Psoas muscle (tissue), 8 donors: Measurements from ENCODE around the gene SERINC4. TPM values are rescaled to one million over a fixed set of nuclear protein-coding genes. Genes with fewer than 3 reads are reported as not detected.

Experiments used
- ATAC-seq, 4 donors: fragments of 200-7000 bp; cut with Tn5 transposase; one replicate each; pipeline ENCODE4 v1.9.1; 2020; ENCODE audit warnings: moderate library complexity in 3 of 4, mild to moderate bottlenecking in 2 of 4
- DNase-seq, 2 donors: peaks; one replicate each; pipeline ENCODE4 v3.0.0-alpha.2; 2020
- H3K27ac ChIP-seq: fragments of 200-600 bp; one replicate; pipeline ENCODE4 v1.8.0; 2022
- H3K27me3 ChIP-seq, 3 donors: fragments of 200-600 bp in 1 of 3; one replicate each; pipeline versions ENCODE4 v1.6.1 to v1.8.0; 2013 to 2022; ENCODE audit warnings: low read length in 2 of 3, mild to moderate bottlenecking in 2 of 3, moderate library complexity in 1 of 3; ENCODE audit not compliant: insufficient read depth in 3 of 3
- H3K36me3 ChIP-seq, 2 donors: fragments of 200-600 bp in 1 of 2; one replicate each; pipeline versions ENCODE4 v1.6.1 to v1.8.0; 2013 to 2022; ENCODE audit warnings: low read depth in 1 of 2, mild to moderate bottlenecking in 1 of 2, moderate library complexity in 1 of 2; ENCODE audit not compliant: insufficient read depth in 1 of 2
- H3K4me1 ChIP-seq: fragments of 200-600 bp; one replicate; pipeline ENCODE4 v1.8.0; 2022
- H3K4me3 ChIP-seq: fragments of 200-600 bp; one replicate; pipeline ENCODE4 v1.8.0; 2022; ENCODE audit warnings: mild to moderate bottlenecking
- H3K9me3 ChIP-seq: fragments of 200-600 bp; one replicate; pipeline ENCODE4 v1.8.0; 2022
- WGBS, 3 donors: extraction: QIAGEN DNeasy Blood & Tissue Kit; methylation state at CpG; one replicate each; pipeline versions ENCODE4 v1.1.6 to v1.1.7; 2013; 5-methylcytosine and 5-hydroxymethylcytosine counted together
- intact Hi-C, 2 donors: fragments of 100-400 bp; cut with DNase I; formaldehyde crosslinking; loops; one replicate each; pipeline versions ENCODE4 v1.11.0 to v1.14.2; 2022
- polyA plus RNA-seq, 3 donors: library from polyadenylated mRNA; stranded (reverse); fragments of 200-250 nt; gene quantifications; one replicate each; pipeline ENCODE4 v1.2.3, GENCODE V29; 2013
- total RNA-seq, 4 donors: library from RNA; stranded (reverse); fragmentation: NEBNext Ultra II Directional in 2 of 4; extraction: Animal tissue kit (Norgen Biotek cat#: 25700) in 2 of 4; gene quantifications; one replicate each; pipeline versions ENCODE4 v1.2.1 to v1.2.4, GENCODE V29; 2021 to 2023
- TF ChIP-seq, protein P1 (sequence below): fragments of 200-600 bp; IDR thresholded peaks from one replicate; pipeline ENCODE4 v1.8.0; 2022; ENCODE audit warnings: antibody characterized with exemption
- donor health status: healthy with polysubstance abuse.
- donor health status: DM: no; HTN: no; CAD: no; lungs with moderate emphysema.
- donor health status: Bipolar disorder and iron deficiency.
- donor health status: healthy.
- donor health status: DM: yes; HTN: yes; CAD: no.
- donor health status: DM: no; HTN: no; CAD: no.
- donor health status: DM: no; HTN: no; CAD: no.
- donor health status: DM: yes; HTN: yes; CAD: no.

Gene SERINC4
- total and polyA plus RNA-seq, 7 donors: 0.15 to 0.93 (median 0.23) TPM

DNA sequence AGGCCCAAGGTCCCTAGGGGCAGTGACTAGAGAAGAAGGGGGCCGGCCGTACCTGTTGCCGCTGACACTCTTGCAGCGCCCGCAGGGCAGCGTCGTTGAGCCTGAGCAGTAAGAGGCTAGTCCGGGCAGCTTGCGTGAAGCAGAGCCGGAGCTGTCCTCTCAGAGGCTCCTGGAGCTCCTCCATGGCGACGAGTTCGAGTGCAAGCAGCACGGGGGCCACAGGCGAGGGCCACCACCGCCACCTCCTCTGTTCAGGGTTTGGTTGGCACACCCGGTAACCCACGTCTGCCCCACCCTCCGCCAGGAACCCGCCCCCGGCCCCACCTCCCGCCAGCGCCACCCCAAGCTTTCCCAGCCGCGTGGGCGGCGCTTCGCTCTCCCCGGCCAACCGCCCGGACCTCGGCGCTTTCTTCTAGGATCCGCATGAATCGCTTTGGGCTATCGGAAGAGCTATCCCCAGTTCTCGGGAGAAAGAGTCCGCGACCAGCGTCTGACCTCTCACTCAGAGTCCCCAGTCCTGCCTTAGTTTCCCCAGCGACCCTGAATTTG is 23.2 kb downstream of the SERINC4 start, which contains the start of gene ELL3:
Gene ELL3 (minus strand): TSS at position 249 of the 549 bp plus-strand sequence. CDS start 65 bp downstream, at position 184.
- Histone ChIP-seq H3K27ac (peak within 1 kb of the TSS; percentile 74), H3K9me3 (no peaks in the 10 kb centered on the region), H3K36me3 (peaks cover 5 to 25% of the 10 kb centered on the region in 2 donors), H3K4me1 (peaks cover 4% of the 10 kb centered on the region), H3K4me3 (peak within 1 kb of the TSS; percentile 78), H3K27me3 (no peaks in the 10 kb centered on the region)
- DNase-seq (peak; percentile 81 to 85), ATAC-seq (peak; percentile 73 to 87 (median 82))
- 0 to 2% (median 2%) methylated on average over 39 to 41 of the region's 41 CpGs for WGBS, 3 donors
- TF ChIP-seq, protein P1, sequence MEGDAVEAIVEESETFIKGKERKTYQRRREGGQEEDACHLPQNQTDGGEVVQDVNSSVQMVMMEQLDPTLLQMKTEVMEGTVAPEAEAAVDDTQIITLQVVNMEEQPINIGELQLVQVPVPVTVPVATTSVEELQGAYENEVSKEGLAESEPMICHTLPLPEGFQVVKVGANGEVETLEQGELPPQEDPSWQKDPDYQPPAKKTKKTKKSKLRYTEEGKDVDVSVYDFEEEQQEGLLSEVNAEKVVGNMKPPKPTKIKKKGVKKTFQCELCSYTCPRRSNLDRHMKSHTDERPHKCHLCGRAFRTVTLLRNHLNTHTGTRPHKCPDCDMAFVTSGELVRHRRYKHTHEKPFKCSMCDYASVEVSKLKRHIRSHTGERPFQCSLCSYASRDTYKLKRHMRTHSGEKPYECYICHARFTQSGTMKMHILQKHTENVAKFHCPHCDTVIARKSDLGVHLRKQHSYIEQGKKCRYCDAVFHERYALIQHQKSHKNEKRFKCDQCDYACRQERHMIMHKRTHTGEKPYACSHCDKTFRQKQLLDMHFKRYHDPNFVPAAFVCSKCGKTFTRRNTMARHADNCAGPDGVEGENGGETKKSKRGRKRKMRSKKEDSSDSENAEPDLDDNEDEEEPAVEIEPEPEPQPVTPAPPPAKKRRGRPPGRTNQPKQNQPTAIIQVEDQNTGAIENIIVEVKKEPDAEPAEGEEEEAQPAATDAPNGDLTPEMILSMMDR: no peak
- intact Hi-C loops: no loop called here

DNA sequence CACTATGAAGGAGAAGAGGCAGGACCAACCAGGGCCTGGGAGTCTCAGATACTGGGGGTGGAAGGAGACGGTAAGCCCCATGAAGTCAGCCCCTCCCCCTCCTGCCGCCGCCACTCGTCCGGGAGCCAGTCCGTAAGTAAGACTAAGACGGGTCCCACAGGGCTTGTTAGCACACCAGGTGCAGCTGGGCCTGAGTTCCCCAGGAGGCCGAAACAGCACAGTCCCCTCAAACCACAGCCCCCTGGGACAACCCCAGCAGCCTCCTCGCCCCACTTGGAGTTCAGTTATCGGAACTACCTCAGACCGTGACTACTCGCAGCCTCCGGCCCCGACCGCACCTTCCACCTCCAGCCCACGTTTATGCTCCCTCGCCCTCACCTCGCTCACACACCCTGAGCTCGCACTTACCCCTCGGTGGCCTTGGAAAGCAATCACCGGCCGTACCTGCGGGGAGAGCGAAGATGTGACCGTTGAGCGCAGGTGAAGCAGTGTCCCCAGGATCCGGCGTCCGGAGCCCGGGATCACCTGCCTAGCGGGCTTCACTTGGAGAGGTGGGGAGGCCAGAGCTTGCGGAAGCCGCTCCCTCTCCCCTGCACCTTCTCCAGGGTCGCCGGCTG is 23.8 kb downstream of the SERINC4 start:
- 38 to 44% (median 44%) methylated on average over 35 of the region's 35 CpGs for WGBS, 3 donors
- TF ChIP-seq, protein P1: no peak
- ATAC-seq: peak; percentile 6 to 28 (median 14)
- Histone ChIP-seq H3K36me3 (peaks cover 5 to 31% of the 10 kb centered on the region in 2 donors), H3K4me1 (peaks cover 4% of the 10 kb centered on the region), H3K4me3 (peak overlapping the region; percentile 78), H3K27ac (peak overlapping the region; percentile 74), H3K27me3 (no peaks in the 10 kb centered on the region), H3K9me3 (no peaks in the 10 kb centered on the region)
- DNase-seq: peak in 1 of 2 donors; percentile 18
- intact Hi-C loops: no loop called here

DNA sequence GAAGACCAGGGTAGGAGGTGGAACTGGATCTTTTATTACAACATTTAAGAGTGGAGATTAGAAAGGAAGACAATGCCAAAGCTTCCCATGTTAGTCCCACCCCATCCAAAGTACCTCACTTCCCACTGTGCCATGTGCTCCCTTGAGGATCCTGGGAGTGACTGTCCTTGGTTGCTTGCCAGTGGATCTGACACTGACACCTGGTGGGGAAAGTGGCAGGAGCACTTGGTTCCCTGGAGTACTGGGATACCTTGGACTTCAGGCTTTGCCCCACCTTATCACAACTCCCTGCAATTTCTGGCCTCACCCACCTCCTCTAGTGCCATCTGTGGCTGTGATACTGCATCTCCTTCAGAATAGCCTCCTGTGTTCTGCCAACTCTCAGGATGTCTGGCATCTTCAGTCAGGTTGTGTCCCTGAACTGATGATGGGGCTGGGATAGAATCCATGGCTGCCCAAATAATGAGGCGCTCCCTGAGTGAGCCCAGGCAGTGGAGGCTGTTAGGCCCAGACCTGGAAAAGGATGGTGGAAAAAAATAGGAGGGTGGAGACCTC is 24.5 kb downstream of the SERINC4 start:
- WGBS, 3 donors: 95 to 100% (median 95%) methylated on average over 1 of the region's 1 CpG
- peaks cover 4% of the 10 kb centered on the region for H3K4me1 ChIP-seq
- H3K36me3 ChIP-seq: peaks cover 5 to 38% of the 10 kb centered on the region in 2 donors
- no peaks in the 10 kb centered on the region for H3K9me3 ChIP-seq
- DNase-seq (peak; percentile 33 to 66), ATAC-seq (peak; percentile 50 to 67 (median 59))
- no peak overlapping the region for H3K4me3 ChIP-seq
- TF ChIP-seq, protein P1: peak; percentile 18
- H3K27ac ChIP-seq: peak overlapping the region; percentile 74
- no peaks in the 10 kb centered on the region for H3K27me3 ChIP-seq
- intact Hi-C loops: no loop called here

DNA sequence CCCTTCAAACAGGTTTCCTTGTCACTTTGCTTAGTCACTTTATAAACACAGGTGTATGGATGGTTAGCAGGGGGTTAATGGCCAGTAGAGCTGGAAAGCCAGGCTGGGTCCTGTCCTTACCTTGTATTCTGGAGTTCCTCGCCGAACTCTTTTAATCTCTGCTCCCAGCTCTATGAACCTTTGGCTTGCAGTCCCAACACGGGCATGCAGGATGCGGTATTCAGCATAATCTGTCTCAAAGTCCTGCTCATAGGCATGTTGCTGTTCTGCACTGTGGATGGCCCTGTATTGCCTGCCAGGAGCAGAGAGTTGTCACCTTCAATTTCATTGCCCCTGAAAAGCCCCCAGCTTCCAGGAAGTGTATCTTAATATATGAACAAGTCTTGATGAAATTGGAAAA is 26.0 kb downstream of the SERINC4 start:
- ATAC-seq: no peak
- Histone ChIP-seq H3K36me3 (peaks cover 5 to 52% of the 10 kb centered on the region in 2 donors), H3K9me3 (no peaks in the 10 kb centered on the region), H3K27ac (peak overlapping the region; percentile 9), H3K4me3 (no peak overlapping the region), H3K27me3 (no peaks in the 10 kb centered on the region), H3K4me1 (peaks cover 4% of the 10 kb centered on the region)
- DNase-seq: no peak
- WGBS, 3 donors: 56 to 65% (median 59%) methylated on average over 4 of the region's 4 CpGs
- TF ChIP-seq, protein P1: no peak
- intact Hi-C loops: no loop called here
